OCI-LY7 (cell line): ENCODE measurements around the gene NCKAP5L. TPM values are rescaled to one million over a fixed set of nuclear protein-coding genes. Genes with fewer than 3 reads are reported as not detected.
A peak's percentile ranks its signal among the peaks of the same experiment; 100 is the strongest.

ENCODE experiments used
- BruUV-seq: library from RNA; stranded (reverse); fragments of 400-500 nt; replicated peaks from 2 replicates; lab custom pipeline; 2021; lab: Mats Ljungman, UMichigan
- CTCF ChIA-PET: fragments of 300-600 bp; sonication (Branson Sonifier 250); formaldehyde crosslinking; loops from one replicate; lab custom pipeline; 2022; ENCODE audit warnings: antibody characterized with exemption; ENCODE audit not compliant: unreplicated experiment; lab: Charles Lee
- POLR2A ChIA-PET: fragments of 300-600 bp; sonication (Branson Sonifier 250); formaldehyde crosslinking; loops from one replicate; lab custom pipeline; 2022; ENCODE audit warnings: antibody characterized with exemption; lab: Charles Lee
- DNase-seq: peaks from one replicate; pipeline ENCODE4 v3.0.0-alpha.2; 2015; ENCODE audit warnings: low spot score
- H2AFZ ChIP-seq: fragments of 200-600 bp; sonication (generic), shearing (Covaris generic); 2 replicates; pipeline ENCODE4 v1.6.1; 2014; ENCODE audit warnings: mild to moderate bottlenecking, antibody characterized with exemption, low read length, moderate library complexity
- H3K27ac ChIP-seq: fragments of 200-600 bp; sonication (generic); 2 replicates; pipeline ENCODE4 v1.5.1; 2014; ENCODE audit warnings: mixed run types, low read depth, mild to moderate bottlenecking, moderate library complexity, low read length, inconsistent platforms; ENCODE audit not compliant: poor library complexity, severe bottlenecking
- H3K36me3 ChIP-seq: fragments of 200-600 bp; sonication (generic); 2 replicates; pipeline ENCODE4 v1.6.1; 2014; ENCODE audit warnings: mild to moderate bottlenecking, antibody characterized with exemption, low read length, moderate library complexity, mixed read lengths; ENCODE audit not compliant: insufficient read depth
- H3K4me1 ChIP-seq: fragments of 200-600 bp; sonication (generic); 2 replicates; pipeline ENCODE4 v1.5.1; 2014; ENCODE audit warnings: mild to moderate bottlenecking, low read length; ENCODE audit not compliant: insufficient read depth, poor library complexity, severe bottlenecking
- H3K4me2 ChIP-seq: fragments of 200-600 bp; sonication (generic); 2 replicates; pipeline ENCODE4 v1.6.1; 2014; ENCODE audit warnings: mild to moderate bottlenecking, low read length
- H3K4me3 ChIP-seq: fragments of 200-600 bp; sonication (generic); 2 replicates; pipeline ENCODE4 v1.5.1; 2014; ENCODE audit warnings: mild to moderate bottlenecking, low read depth, low read length; ENCODE audit not compliant: poor library complexity, severe bottlenecking
- H3K79me2 ChIP-seq: fragments of 200-600 bp; sonication (generic); 2 replicates; pipeline ENCODE4 v1.6.1; 2016; ENCODE audit warnings: low read depth, mild to moderate bottlenecking, low read length, moderate library complexity, mixed read lengths; ENCODE audit not compliant: insufficient read depth
- H3K9me2 ChIP-seq: fragments of 200-600 bp; sonication (generic); 2 replicates; pipeline ENCODE4 v1.6.1; 2016; ENCODE audit warnings: mild to moderate bottlenecking, low read length, mixed read lengths; ENCODE audit not compliant: insufficient read depth
- H3K9me3 ChIP-seq: fragments of 200-600 bp; sonication (generic); 2 replicates; pipeline ENCODE4 v1.6.1; 2014; ENCODE audit warnings: mild to moderate bottlenecking, mixed run types, low read length, mixed read lengths
- H4K20me1 ChIP-seq: fragments of 200-600 bp; sonication (generic); 2 replicates; pipeline ENCODE4 v1.6.1; 2014; ENCODE audit warnings: mild to moderate bottlenecking, antibody characterized with exemption, low read length, moderate library complexity, mixed read lengths; ENCODE audit not compliant: insufficient read depth
- CTCF ChIP-seq: fragments of 200-600 bp; sonication (generic); conservative IDR thresholded peaks from 2 replicates; pipeline ENCODE4 v1.5.1; 2014; ENCODE audit warnings: mild to moderate bottlenecking, antibody characterized with exemption, low read length, moderate library complexity, mixed read lengths
- EZH2phosphoT487 ChIP-seq: fragments of 200-600 bp; sonication (generic); IDR thresholded peaks from 2 replicates; pipeline ENCODE4 v1.6.1; 2018; ENCODE audit warnings: low read depth, borderline replicate concordance, mild to moderate bottlenecking, mixed run types, antibody characterized with exemption, low read length, moderate library complexity, mixed read lengths
- intact Hi-C: fragments of 100-400 bp; cut with micrococcal nuclease; formaldehyde crosslinking; loops from one replicate; pipeline ENCODE4 v1.10.0; 2022; ENCODE audit not compliant: unreplicated experiment
- total RNA-seq, 2 experiments: library from RNA; depleted of rRNA in 1 of 2; stranded (reverse); fragments of >200 nt in 1 of 2; shearing (Covaris generic) in 1 of 2; gene quantifications; 2 replicates each; pipeline ENCODE4 v1.2.3, GENCODE V29; 2014 to 2022

Gene NCKAP5L
- total RNA-seq, 2 experiments from 2014 or later, result 4.6 to 12.2 TPM

DNA sequence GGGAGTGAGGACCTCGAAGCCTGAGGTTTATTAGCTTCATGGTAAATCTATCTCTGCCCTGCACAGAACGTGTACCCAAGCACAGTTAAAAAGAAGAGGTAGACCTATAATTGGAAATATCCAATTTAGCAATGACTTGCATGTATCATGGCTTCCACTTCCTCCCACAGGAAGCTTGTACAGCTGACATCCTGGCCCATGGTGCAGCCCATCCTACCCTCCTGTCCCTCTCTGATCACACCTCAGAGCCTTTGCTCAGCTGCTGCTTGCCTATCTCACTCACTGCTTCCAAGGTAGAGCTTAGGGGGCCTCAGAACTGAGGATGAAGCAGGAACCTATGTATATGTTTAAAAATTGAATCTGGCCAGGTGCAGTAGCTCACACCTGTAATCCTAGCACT lies 18.9 kb upstream of the NCKAP5L start:
- TF ChIP-seq EZH2phosphoT487, result no peak
- no peak for TF ChIP-seq CTCF
- peak; percentile 24 for DNase-seq
- Histone ChIP-seq H3K9me3 (no peaks in the 10 kb centered on the region), H3K79me2 (peaks cover 5% of the 10 kb centered on the region; the same call in 1 of the 2 replicates), H3K27ac (no peak overlapping the region), H3K9me2 (no peaks in the 10 kb centered on the region), H2AFZ (peak overlapping the region; percentile 86), H3K4me2 (peak overlapping the region; percentile 64), H3K4me1 (peaks cover 25% of the 10 kb centered on the region), H3K36me3 (no peaks in the 10 kb centered on the region), H4K20me1 (no peaks in the 10 kb centered on the region), H3K4me3 (no peak overlapping the region)
- intact Hi-C loops, result no loop called here
- POLR2A ChIA-PET, result interaction anchor here (0.5 to 1.6 kb wide), 4 partner anchors 15 to 243 kb away, joined by 3 read pairs; no protein-coding TSS in a partner anchor
- no TSS peak for BruUV-seq
- CTCF ChIA-PET, result no interaction called here

DNA sequence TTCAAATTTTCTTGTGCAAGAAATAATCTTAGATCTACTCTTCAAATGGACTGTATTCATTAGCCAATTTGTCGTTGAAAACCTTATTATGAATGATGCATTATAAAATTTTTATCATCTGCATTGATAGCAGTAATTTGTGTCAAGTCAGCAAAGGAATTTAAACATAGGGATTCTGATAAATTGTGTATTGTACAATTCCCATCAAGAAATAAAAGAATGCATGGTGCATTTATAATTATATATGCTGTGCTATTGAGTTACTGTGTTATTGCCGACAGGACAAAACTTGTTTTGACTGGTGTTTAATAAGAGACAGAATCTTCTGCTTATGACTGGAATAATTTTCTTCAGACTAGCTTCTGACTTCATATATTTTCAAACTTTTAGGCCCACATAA lies 17.8 kb upstream of the NCKAP5L start:
- H3K4me1 ChIP-seq, result peaks cover 34% of the 10 kb centered on the region
- intact Hi-C loops, result no loop called here
- H3K36me3 ChIP-seq, result no peaks in the 10 kb centered on the region
- no peak overlapping the region for H3K4me3 ChIP-seq
- no peak overlapping the region for H2AFZ ChIP-seq
- DNase-seq, result no peak
- TF ChIP-seq CTCF (no peak), EZH2phosphoT487 (no peak)
- H3K27ac ChIP-seq, result no peak overlapping the region
- POLR2A ChIA-PET, result interaction anchor here (1.6 kb wide), 1 partner anchor 28 kb away, joined by 3 read pairs; no protein-coding TSS in a partner anchor
- no peaks in the 10 kb centered on the region for H3K9me2 ChIP-seq
- H4K20me1 ChIP-seq, result no peaks in the 10 kb centered on the region
- no peaks in the 10 kb centered on the region for H3K9me3 ChIP-seq
- peaks cover 13% of the 10 kb centered on the region; the same call in 1 of the 2 replicates for H3K79me2 ChIP-seq
- no peak overlapping the region for H3K4me2 ChIP-seq
- CTCF ChIA-PET, result interaction anchor here (0.6 kb wide), 1 partner anchor 69 kb away, joined by 3 read pairs; no protein-coding TSS in a partner anchor
- BruUV-seq, result no TSS peak

DNA sequence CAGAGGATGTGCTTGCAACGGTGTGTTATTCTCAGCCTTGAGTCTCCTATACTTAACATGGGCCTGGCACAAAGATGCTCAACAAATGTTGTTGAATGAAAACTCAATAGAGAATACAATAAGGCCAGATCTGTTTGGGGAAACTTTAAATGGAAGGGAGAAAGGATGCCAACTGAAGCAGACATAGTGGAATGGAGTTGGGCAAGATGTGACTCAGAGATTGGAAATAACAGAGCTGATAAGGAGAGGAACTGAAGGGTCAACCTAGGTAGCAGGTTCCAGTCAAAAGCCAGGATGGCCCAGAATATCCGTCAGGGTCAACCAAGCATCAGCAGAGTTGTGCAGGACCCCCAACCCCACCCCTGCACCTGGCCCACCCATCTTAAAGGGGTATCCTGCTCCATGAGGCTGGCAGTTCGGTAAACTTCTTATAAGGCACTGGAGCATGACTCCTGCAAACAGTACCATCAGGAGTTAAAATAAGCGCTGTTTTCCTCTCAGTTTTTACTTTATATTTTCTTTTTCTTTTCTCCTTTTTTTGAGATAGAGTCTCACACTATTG lies 15.7 kb upstream of the NCKAP5L start:
- Histone ChIP-seq H3K4me1 (peaks cover 34% of the 10 kb centered on the region), H4K20me1 (no peaks in the 10 kb centered on the region), H3K36me3 (no peaks in the 10 kb centered on the region), H3K4me2 (peak overlapping the region; percentile 96), H3K4me3 (peak overlapping the region; percentile 92), H3K79me2 (peaks cover 14% of the 10 kb centered on the region; the same call in 1 of the 2 replicates), H3K9me2 (no peaks in the 10 kb centered on the region), H2AFZ (peak overlapping the region; percentile 96; the same call in 1 of the 2 replicates), H3K27ac (no peak overlapping the region), H3K9me3 (no peaks in the 10 kb centered on the region)
- DNase-seq, result no peak
- TF ChIP-seq CTCF (no peak), EZH2phosphoT487 (no peak)
- ChIA-PET POLR2A (interaction anchor here (0.6 to 2.0 kb wide), 4 partner anchors 15 to 134 kb away, joined by 3 to 5 read pairs (median 4); partner anchors contain the start of gene NCKAP5L), CTCF (interaction anchor here (1.0 kb wide), 1 partner anchor 24 kb away, joined by 3 read pairs; no protein-coding TSS in a partner anchor)
- no TSS peak for BruUV-seq
- intact Hi-C loops, result loop anchor here (5.0 kb wide), 2 partner anchors 222 to 378 kb away; partner anchors contain the start of gene PRPF40B
